Dendritic cell treated with granulocyte-macrophage colony-stimulating factor and Interleukin-4, amounts not matched to agents 40 ng/mL and 50 ng/mL, for 4 days (primary cell): ENCODE results near the gene AGBL4.

Experiments used
- H3K27ac Mint-ChIP-seq: one replicate; pipeline ENCODE4 v1.8.0; 2022; ENCODE audit warnings: mild to moderate bottlenecking, mixed read lengths
- H3K27me3 Mint-ChIP-seq: one replicate; pipeline ENCODE4 v1.8.0; 2022; ENCODE audit warnings: mild to moderate bottlenecking, mixed read lengths
- H3K36me3 Mint-ChIP-seq: one replicate; pipeline ENCODE4 v1.8.0; 2022; ENCODE audit warnings: low read depth, mixed read lengths
- H3K4me1 Mint-ChIP-seq: one replicate; pipeline ENCODE4 v1.8.0; 2022; ENCODE audit warnings: low read depth, mixed read lengths
- H3K4me3 Mint-ChIP-seq: one replicate; pipeline ENCODE4 v1.8.0; 2022; ENCODE audit warnings: mild to moderate bottlenecking, moderate library complexity, mixed read lengths
- H3K9me3 Mint-ChIP-seq: one replicate; pipeline ENCODE4 v1.8.0; 2022; ENCODE audit warnings: mixed read lengths
- intact Hi-C: fragments of 100-400 bp; cut with micrococcal nuclease; formaldehyde crosslinking; loops from one replicate; pipeline ENCODE4 v1.15.0; 2022

The AGBL4 gene

GRCh38 chr1:48743480-48743879, 1280.3 kb downstream of the AGBL4 start:
- no peaks in the 10 kb centered on the region for H3K9me3 Mint-ChIP-seq
- no peaks in the 10 kb centered on the region for H3K27me3 Mint-ChIP-seq
- intact Hi-C loops = no loop called here
- H3K4me1 Mint-ChIP-seq = peaks cover 19% of the 10 kb centered on the region
- H3K4me3 Mint-ChIP-seq = no peak overlapping the region
- H3K27ac Mint-ChIP-seq = no peak overlapping the region
- H3K36me3 Mint-ChIP-seq = no peaks in the 10 kb centered on the region

GRCh38 chr1:48741380-48741779, 1282.4 kb downstream of the AGBL4 start:
- Mint-ChIP-seq H3K36me3 (no peaks in the 10 kb centered on the region), H3K4me1 (peaks cover 21% of the 10 kb centered on the region), H3K27ac (no peak overlapping the region), H3K9me3 (no peaks in the 10 kb centered on the region), H3K27me3 (no peaks in the 10 kb centered on the region), H3K4me3 (no peak overlapping the region)
- intact Hi-C loops = no loop called here

- H3K36me3 Mint-ChIP-seq = no peaks in the 10 kb centered on the region
- H3K4me3 Mint-ChIP-seq = no peak overlapping the region
- H3K27me3 Mint-ChIP-seq = no peaks in the 10 kb centered on the region
Measured at GRCh38 chr1:48740621-48741020, 1283.1 kb downstream of the AGBL4 start.

GRCh38 chr1:48739091-48739490, 1284.7 kb downstream of the AGBL4 start:
- Mint-ChIP-seq H3K27ac (no peak overlapping the region), H3K36me3 (no peaks in the 10 kb centered on the region), H3K4me1 (peaks cover 21% of the 10 kb centered on the region), H3K9me3 (no peaks in the 10 kb centered on the region), H3K4me3 (no peak overlapping the region), H3K27me3 (no peaks in the 10 kb centered on the region)
- intact Hi-C loops = no loop called here

More at GRCh38 chr1:48740621-48741020, 1283.1 kb downstream of the AGBL4 start:
- intact Hi-C loops = no loop called here
- Mint-ChIP-seq H3K9me3 (no peaks in the 10 kb centered on the region), H3K4me1 (peaks cover 21% of the 10 kb centered on the region), H3K27ac (no peak overlapping the region)

GRCh38 chr1:48738356-48738755, 1285.4 kb downstream of the AGBL4 start:
- H3K9me3 Mint-ChIP-seq = no peaks in the 10 kb centered on the region
- no peak overlapping the region for H3K27ac Mint-ChIP-seq
- H3K4me1 Mint-ChIP-seq = peaks cover 21% of the 10 kb centered on the region
- H3K36me3 Mint-ChIP-seq = no peaks in the 10 kb centered on the region
- intact Hi-C loops = no loop called here
- H3K4me3 Mint-ChIP-seq = no peak overlapping the region
- no peaks in the 10 kb centered on the region for H3K27me3 Mint-ChIP-seq

- H3K9me3 Mint-ChIP-seq = no peaks in the 10 kb centered on the region
- H3K27ac Mint-ChIP-seq = no peak overlapping the region
- H3K36me3 Mint-ChIP-seq = no peaks in the 10 kb centered on the region
- H3K4me1 Mint-ChIP-seq = peaks cover 21% of the 10 kb centered on the region
- no peaks in the 10 kb centered on the region for H3K27me3 Mint-ChIP-seq
- intact Hi-C loops = no loop called here
- H3K4me3 Mint-ChIP-seq = no peak overlapping the region
Measured at GRCh38 chr1:48735796-48736195, 1288.0 kb downstream of the AGBL4 start.

- Mint-ChIP-seq H3K27ac (no peak overlapping the region), H3K4me3 (no peak overlapping the region), H3K27me3 (no peaks in the 10 kb centered on the region), H3K36me3 (no peaks in the 10 kb centered on the region), H3K4me1 (no peaks in the 10 kb centered on the region), H3K9me3 (no peaks in the 10 kb centered on the region)
- intact Hi-C loops = no loop called here
Measured at GRCh38 chr1:48730164-48730910, 1293.4 kb downstream of the AGBL4 start.

- H3K9me3 Mint-ChIP-seq = no peaks in the 10 kb centered on the region
- H3K27me3 Mint-ChIP-seq = peaks cover 1% of the 10 kb centered on the region
- no peak overlapping the region for H3K27ac Mint-ChIP-seq
- H3K4me3 Mint-ChIP-seq = no peak overlapping the region
- intact Hi-C loops = no loop called here
- no peaks in the 10 kb centered on the region for H3K36me3 Mint-ChIP-seq
- H3K4me1 Mint-ChIP-seq = no peaks in the 10 kb centered on the region
Measured at GRCh38 chr1:48728584-48728983, 1295.2 kb downstream of the AGBL4 start.

GRCh38 chr1:48726557-48727215, 1297.1 kb downstream of the AGBL4 start:
- intact Hi-C loops = no loop called here
- Mint-ChIP-seq H3K36me3 (no peaks in the 10 kb centered on the region), H3K27ac (no peak overlapping the region), H3K9me3 (no peaks in the 10 kb centered on the region), H3K27me3 (peaks cover 1% of the 10 kb centered on the region), H3K4me1 (no peaks in the 10 kb centered on the region), H3K4me3 (no peak overlapping the region)

- peaks cover 1% of the 10 kb centered on the region for H3K27me3 Mint-ChIP-seq
- intact Hi-C loops = no loop called here
Measured at GRCh38 chr1:48726139-48726538, 1297.6 kb downstream of the AGBL4 start.

GRCh38 chr1:48725341-48726046, 1298.3 kb downstream of the AGBL4 start:
- Mint-ChIP-seq H3K4me3 (no peak overlapping the region), H3K9me3 (no peaks in the 10 kb centered on the region), H3K36me3 (no peaks in the 10 kb centered on the region), H3K4me1 (no peaks in the 10 kb centered on the region), H3K27ac (no peak overlapping the region), H3K27me3 (peaks cover 1% of the 10 kb centered on the region)
- intact Hi-C loops = no loop called here

More at GRCh38 chr1:48726139-48726538, 1297.6 kb downstream of the AGBL4 start:
- no peaks in the 10 kb centered on the region for H3K36me3 Mint-ChIP-seq
- no peak overlapping the region for H3K4me3 Mint-ChIP-seq
- no peak overlapping the region for H3K27ac Mint-ChIP-seq
- H3K9me3 Mint-ChIP-seq = no peaks in the 10 kb centered on the region
- H3K4me1 Mint-ChIP-seq = no peaks in the 10 kb centered on the region

- H3K4me1 Mint-ChIP-seq = no peaks in the 10 kb centered on the region
- H3K9me3 Mint-ChIP-seq = no peaks in the 10 kb centered on the region
- no peaks in the 10 kb centered on the region for H3K36me3 Mint-ChIP-seq
- no peak overlapping the region for H3K4me3 Mint-ChIP-seq
- H3K27me3 Mint-ChIP-seq = peaks cover 1% of the 10 kb centered on the region
- intact Hi-C loops = no loop called here
- no peak overlapping the region for H3K27ac Mint-ChIP-seq
Measured at GRCh38 chr1:48720929-48721328, 1302.8 kb downstream of the AGBL4 start.

- H3K36me3 Mint-ChIP-seq = no peaks in the 10 kb centered on the region
- no peaks in the 10 kb centered on the region for H3K9me3 Mint-ChIP-seq
- peaks cover under 1% of the 10 kb centered on the region for H3K27me3 Mint-ChIP-seq
- no peak overlapping the region for H3K27ac Mint-ChIP-seq
- intact Hi-C loops = no loop called here
- no peak overlapping the region for H3K4me3 Mint-ChIP-seq
- H3K4me1 Mint-ChIP-seq = no peaks in the 10 kb centered on the region
Measured at GRCh38 chr1:48718705-48719104, 1305.0 kb downstream of the AGBL4 start.

GRCh38 chr1:48718116-48718630, 1305.6 kb downstream of the AGBL4 start:
- H3K27ac Mint-ChIP-seq = no peak overlapping the region
- no peaks in the 10 kb centered on the region for H3K4me1 Mint-ChIP-seq
- no peaks in the 10 kb centered on the region for H3K9me3 Mint-ChIP-seq

More at GRCh38 chr1:48718116-48718630, 1305.6 kb downstream of the AGBL4 start:
- no peaks in the 10 kb centered on the region for H3K36me3 Mint-ChIP-seq
- intact Hi-C loops = no loop called here
- no peaks in the 10 kb centered on the region for H3K27me3 Mint-ChIP-seq
- no peak overlapping the region for H3K4me3 Mint-ChIP-seq
